GM21360 (cell line): ENCODE data around the gene DLGAP1.

Source experiments
- ATAC-seq: cut with Tn5 transposase; IDR thresholded peaks from one replicate; pipeline ENCODE4 v1.9.1; 2021; ENCODE audit warnings: mild to moderate bottlenecking, moderate library complexity; ENCODE audit not compliant: unreplicated experiment

The DLGAP1 gene

GRCh38 chr18:3675446-3675845, 779.7 kb downstream of the DLGAP1 start:
- no peak for ATAC-seq

DNA sequence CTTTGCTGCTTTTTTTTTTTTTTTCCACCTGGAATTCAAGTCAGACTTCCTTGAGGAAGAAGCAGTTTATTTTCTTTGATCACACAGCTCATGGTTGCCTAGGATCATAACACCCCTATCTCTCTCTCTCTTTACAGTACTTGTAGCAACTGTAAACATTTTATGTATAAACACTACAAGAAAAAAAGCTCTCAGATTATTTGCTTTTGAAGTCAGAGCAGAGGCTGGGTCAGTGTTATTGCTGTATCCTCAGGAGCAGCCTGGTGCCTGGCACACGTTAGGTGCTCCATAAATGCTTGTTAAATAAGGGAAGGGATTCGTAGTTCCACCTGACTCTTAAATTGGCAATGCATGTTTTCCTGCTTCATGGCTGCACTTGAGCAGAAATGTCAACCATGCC, 783.9 kb downstream of the DLGAP1 start:
- no peak for ATAC-seq

- no peak for ATAC-seq
These were observed 785.7 kb downstream of the DLGAP1 start for GRCh38 chr18:3669376-3669775.

DNA sequence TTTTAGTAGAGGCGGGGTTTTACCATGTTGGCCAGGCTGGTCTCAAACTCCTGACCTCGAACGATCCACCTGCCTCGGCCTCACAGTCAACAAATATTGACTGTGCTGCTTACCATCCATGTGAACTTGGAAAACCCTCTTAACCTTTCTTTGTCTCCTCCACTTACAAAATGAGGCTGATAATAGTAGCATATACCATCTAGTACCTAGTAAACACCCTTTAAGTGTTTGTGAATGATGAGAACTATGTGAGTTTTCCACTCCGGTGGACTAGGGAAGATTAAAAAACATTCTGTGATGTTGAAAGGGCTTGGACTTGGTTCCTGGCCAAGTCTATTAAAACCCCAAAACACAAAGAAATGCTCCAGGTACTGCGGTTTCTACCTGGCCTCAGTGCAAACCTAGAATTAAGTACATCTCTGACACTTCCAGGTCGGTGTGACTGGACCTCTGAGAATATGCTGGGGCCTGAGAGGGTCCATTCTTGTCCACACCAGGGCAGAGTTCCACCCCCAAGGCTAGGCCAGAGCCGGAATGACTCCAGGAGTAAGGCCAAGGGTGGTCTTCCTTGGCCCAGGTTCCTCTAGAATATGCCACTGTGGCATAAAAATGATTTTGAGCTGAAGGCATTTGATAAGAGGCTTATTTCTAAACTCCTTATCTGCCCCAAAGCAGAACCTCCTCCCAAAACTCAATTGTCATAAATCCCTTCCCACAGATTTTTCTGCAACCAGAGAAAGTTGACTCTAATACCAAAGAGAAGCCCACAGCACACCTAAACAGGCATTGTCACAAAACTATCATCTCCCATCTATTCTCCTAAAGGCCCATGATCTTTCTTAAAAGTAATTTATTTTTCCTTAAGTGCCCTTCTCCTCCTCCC, 787.6 kb downstream of the DLGAP1 start:
- no peak for ATAC-seq

DNA sequence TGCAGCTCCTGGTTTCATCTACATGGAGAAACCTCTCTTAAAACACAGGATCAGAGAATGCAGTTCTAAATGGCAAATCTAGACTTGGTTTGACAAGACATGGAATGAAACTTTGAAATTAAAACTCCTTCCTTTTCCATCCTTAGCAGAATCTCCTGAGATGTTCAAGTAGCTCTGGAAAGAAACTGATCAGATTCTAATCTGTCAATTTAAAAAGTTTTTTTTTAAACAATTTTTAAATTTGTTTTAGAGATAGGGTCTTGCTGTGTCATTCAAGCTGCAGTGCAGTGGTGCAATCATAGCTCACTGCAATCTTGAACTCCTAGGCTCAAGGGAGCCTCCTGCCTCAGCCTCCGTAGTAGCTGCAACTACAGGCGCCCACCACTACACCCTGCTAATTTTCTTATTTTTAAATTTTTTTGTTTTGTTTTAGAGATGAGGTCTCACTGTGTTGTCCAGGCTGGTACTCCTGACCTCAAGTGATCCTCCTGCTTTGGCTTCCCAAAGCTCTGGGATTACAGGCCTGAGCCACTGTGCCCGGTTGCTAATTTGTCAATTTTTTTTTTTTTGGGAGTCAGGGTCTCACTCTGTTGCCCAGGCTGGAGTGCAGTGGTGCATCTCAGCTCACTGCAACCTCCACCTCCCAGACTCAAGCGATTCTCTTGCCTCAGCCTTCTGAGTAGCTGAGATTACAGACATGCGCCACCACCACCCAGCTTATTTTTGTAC, 788.4 kb downstream of the DLGAP1 start:
- no peak for ATAC-seq

- ATAC-seq, result peak; percentile 46
These were observed 789.2 kb downstream of the DLGAP1 start for GRCh38 chr18:3665780-3666525.

- ATAC-seq, result no peak
These were observed 789.9 kb downstream of the DLGAP1 start for GRCh38 chr18:3665204-3665603.

- ATAC-seq, result no peak
These were observed 790.4 kb downstream of the DLGAP1 start for GRCh38 chr18:3664563-3665178.

GRCh38 chr18:3663870-3664512, 791.1 kb downstream of the DLGAP1 start:
- no peak for ATAC-seq

DNA sequence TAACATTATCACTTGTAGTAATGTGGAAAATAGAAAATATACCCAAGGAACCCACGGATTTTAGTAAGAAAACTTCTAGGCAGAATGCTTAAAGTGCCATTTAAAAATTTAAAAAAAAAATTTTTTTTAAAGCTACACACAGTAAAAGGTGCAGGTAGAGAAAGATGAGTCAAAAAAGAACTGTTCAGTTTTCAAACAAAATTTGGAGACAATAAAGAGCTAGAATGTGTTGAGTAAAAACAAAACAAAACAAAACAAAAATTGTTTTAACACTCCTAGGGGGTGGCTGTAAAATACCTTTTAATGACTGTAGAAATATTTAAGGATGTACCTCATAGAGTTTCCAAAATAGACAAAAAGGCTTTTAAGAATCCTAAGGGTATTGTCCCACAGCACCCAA, 793.1 kb downstream of the DLGAP1 start:
- ATAC-seq, result no peak

DNA sequence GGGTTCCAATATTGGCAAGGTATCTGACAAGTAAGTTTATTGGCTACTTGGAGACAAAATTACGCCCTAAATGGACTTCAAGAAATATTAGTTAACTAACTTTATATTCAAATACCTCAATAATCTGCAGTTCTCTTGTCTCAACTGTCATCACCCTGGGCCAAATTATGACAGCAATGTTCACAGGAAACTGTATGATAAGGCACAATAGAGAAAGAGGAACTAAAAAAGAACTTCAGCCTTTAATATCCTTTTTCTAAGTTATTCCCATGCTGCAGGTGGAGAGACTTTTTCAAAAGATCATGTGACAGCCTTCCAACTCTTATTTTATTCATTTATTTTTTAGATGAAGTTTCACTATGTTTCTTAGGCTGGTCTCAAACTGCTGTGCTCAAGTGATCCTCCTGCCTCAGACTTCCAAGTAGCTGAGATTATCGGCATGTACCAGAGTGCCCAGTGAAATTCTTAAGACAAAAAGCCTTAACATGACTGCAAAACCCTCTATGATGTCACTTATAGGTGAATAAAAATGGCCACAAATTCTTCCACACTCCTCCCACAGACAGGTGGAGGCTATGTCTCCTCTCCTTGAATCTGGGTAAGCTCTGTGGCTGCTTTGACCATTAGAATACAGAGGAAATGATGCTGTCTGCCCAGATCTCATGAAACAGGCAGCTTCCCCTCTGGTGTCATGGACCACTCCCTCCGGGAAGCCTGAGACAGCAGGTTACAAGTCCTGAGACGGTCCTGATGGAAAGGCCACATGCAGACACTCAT, 794.2 kb downstream of the DLGAP1 start:
- ATAC-seq, result no peak

- no peak for ATAC-seq
These were observed 796.6 kb downstream of the DLGAP1 start for GRCh38 chr18:3658529-3658928.

GRCh38 chr18:3655254-3656050, 799.7 kb downstream of the DLGAP1 start:
- no peak for ATAC-seq

GRCh38 chr18:3654442-3655253, 800.5 kb downstream of the DLGAP1 start:
- ATAC-seq, result no peak

DNA sequence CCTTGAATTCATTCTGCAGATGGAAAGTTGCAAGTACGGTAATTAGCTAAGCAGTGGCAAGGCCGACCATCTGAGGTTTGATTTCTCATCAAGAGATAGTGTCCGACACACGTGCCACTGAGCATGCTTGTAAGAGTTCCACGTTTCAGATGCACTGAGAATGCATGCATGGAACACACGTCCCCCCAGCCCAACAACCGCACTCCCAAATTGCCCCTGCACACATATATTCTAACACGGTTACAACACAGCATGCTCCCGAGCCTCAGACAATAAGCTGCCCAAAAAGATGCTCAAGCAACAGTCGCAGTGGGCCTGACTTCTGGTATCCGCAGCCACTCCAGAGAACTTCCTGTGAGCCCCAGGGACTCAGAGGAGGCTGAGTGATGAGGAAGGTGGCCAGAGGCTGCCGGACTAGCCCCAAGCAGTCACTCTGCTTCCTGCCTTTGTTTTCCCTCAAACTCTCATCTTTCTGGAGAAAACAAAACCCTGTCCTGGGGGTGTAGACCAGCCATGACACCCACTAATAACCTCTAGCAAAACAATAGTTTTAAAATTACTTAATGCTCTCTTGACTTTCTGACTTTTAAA, 801.2 kb downstream of the DLGAP1 start:
- no peak for ATAC-seq

DNA sequence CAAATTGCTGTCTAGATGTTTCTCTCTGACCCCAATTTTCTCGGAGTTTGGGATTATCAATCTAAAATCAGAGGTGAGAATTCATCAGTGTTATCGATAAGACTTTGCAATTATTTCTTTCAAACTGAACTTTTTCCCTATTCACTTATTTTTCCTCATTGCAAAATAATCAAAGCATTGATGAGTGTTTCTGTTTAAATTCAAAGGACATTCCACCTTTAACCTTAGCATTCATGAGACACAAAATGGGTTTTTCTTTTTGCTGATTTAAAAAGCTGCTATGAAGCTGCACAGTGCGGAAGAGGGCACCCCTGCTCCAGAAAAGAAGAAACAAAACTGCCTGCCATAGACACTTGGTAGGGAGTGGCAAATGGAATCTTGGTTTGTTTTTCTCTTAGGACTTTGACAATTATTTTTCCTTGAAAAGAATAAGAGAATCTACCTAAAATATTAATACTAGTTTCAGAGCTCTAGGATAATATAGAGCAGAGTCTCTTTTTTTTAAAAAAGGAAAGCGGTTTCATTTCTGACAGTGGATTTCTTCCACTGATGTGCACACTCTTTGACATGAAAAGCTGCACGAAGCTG, 801.8 kb downstream of the DLGAP1 start:
- no peak for ATAC-seq
